HepG2 (cell line): ENCODE measurements around the gene COMMD7.

Source experiments
- CHCHD3 ChIP-seq: sonication (generic); formaldehyde crosslinking; IDR thresholded peaks from 2 replicates; pipeline ENCODE4 v1.8.0; 2022; ENCODE audit warnings: mild to moderate bottlenecking, missing genetic modification reagents, moderate library complexity
- TF ChIP-seq, protein P1 (sequence below): sonication (generic); formaldehyde crosslinking; IDR thresholded peaks from 2 replicates; pipeline ENCODE4 v1.4.0; 2020; ENCODE audit warnings: missing genetic modification reagents
- TF ChIP-seq, protein P2 (sequence below), 2 experiments: sonication (generic) in 1 of 2; formaldehyde crosslinking in 1 of 2; IDR thresholded peaks; 2 replicates each; pipeline versions ENCODE4 v1.5.1 to v1.6.1; 2011 to 2020; ENCODE audit warnings: borderline replicate concordance in 1 of 2, low read depth in 1 of 2, low read length in 1 of 2, mild to moderate bottlenecking in 1 of 2, missing genetic modification reagents in 1 of 2, moderate library complexity in 1 of 2

DNA sequence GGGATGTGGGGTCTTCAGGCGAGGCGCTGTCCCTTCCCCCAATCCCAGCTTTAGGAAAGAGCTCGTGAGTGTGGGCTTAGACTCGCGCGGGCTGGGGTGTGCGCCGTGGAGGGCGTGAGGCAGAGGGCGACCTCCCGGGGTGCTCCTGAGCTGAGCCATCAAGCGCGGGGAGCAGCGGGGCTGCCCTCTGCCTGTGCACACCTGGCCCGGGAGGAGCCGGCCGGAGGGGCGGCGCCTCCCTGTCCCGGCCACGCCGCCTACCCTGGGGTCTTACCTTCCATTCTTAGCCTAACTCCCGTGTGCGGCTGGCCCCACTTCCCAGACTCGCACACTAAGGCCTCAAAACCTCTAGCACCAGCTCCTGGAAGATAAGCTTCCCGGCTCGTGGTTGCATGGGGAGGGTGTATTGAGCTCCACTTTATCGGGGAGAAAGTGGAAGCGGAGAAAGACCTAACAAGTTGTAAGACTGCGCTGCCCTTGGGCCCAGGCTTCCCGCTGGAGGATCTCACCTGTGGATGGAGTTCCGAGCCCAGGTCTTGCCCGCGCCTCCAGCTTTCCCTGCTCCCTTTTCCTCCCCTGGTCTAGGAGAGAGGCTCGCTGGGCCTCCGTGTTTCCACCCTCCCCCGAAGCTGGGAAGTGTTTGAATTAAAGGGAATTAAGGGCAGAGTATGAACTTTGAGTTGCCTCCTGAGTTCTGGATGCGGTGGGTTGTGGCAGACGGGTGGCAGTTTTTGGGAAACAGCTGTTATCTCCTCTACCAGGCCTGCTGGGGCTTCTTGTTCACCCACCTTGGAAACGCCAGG lies 20.1 kb upstream of the COMMD7 start:
- TF ChIP-seq, protein P1, sequence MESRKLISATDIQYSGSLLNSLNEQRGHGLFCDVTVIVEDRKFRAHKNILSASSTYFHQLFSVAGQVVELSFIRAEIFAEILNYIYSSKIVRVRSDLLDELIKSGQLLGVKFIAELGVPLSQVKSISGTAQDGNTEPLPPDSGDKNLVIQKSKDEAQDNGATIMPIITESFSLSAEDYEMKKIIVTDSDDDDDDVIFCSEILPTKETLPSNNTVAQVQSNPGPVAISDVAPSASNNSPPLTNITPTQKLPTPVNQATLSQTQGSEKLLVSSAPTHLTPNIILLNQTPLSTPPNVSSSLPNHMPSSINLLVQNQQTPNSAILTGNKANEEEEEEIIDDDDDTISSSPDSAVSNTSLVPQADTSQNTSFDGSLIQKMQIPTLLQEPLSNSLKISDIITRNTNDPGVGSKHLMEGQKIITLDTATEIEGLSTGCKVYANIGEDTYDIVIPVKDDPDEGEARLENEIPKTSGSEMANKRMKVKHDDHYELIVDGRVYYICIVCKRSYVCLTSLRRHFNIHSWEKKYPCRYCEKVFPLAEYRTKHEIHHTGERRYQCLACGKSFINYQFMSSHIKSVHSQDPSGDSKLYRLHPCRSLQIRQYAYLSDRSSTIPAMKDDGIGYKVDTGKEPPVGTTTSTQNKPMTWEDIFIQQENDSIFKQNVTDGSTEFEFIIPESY (CRISPR knock-in tag) = no peak
- TF ChIP-seq CHCHD3 = no peak
- TF ChIP-seq, protein P2, sequence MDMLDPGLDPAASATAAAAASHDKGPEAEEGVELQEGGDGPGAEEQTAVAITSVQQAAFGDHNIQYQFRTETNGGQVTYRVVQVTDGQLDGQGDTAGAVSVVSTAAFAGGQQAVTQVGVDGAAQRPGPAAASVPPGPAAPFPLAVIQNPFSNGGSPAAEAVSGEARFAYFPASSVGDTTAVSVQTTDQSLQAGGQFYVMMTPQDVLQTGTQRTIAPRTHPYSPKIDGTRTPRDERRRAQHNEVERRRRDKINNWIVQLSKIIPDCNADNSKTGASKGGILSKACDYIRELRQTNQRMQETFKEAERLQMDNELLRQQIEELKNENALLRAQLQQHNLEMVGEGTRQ (IDR thresholded peaks at IDR 0.05; ENCODE audit: low read depth, low read length) = no peak
- TF ChIP-seq, protein P2 (CRISPR knock-in tag; IDR thresholded peaks at IDR 0.05; ENCODE audit: borderline replicate concordance) = no peak; the same call in 1 of the 2 replicates
